GM12878 (cell line): Measurements from ENCODE around the gene SNX11. TPM values are rescaled to one million over a fixed set of nuclear protein-coding genes. Genes with fewer than 3 reads are reported as not detected.

Experiments
- ATAC-seq: fragments of 200-7000 bp; cut with Tn5 transposase; 3 replicates; pipeline ENCODE4 v1.9.1; 2020; ENCODE audit warnings: mild to moderate bottlenecking, moderate library complexity
- BruUV-seq: library from RNA; stranded (reverse); fragments of 400-500 nt; replicated peaks from 2 replicates; lab custom pipeline; 2021; lab: Mats Ljungman, UMichigan
- CTCF ChIA-PET: fragments of 300-600 bp; sonication (Branson Sonifier 250); formaldehyde crosslinking; extraction: SDS; loops from one replicate; lab custom pipeline; 2021; ENCODE audit warnings: inconsistent platforms; lab: Yijun Ruan, JAX
- POLR2A ChIA-PET: fragments of 350-600 bp; formaldehyde crosslinking; extraction: SDS; loops from one replicate; lab custom pipeline; 2021; ENCODE audit warnings: inconsistent platforms; lab: Charles Lee
- RAD21 ChIA-PET: fragments of 300-600 bp; sonication (Branson Sonifier 250); formaldehyde crosslinking; loops from one replicate; lab custom pipeline; 2023; ENCODE audit warnings: antibody characterized with exemption; ENCODE audit not compliant: unreplicated experiment; lab: Charles Lee
- SMC1A ChIA-PET: fragments of 300-600 bp; sonication (Branson Sonifier 250); formaldehyde crosslinking; loops from one replicate; lab custom pipeline; 2023; ENCODE audit not compliant: unreplicated experiment, uncharacterized antibody; lab: Charles Lee
- DNase-seq: peaks from one replicate; pipeline ENCODE4 v3.0.0-alpha.2; 2011; ENCODE audit warnings: low read depth, low spot score
- FAIRE-seq: peaks from 3 replicates; lab custom pipeline; 2011; peaks lifted over from hg19 to GRCh38; lab: Jason Lieb, UNC
- H2AFZ ChIP-seq: 2 replicates; pipeline ENCODE4 v1.6.0; 2011; ENCODE audit warnings: low read depth, low read length, control low read depth; ENCODE audit not compliant: control insufficient read depth
- H3K27ac ChIP-seq: 2 replicates; pipeline ENCODE4 v1.5.1; 2011; ENCODE audit warnings: control low read depth; ENCODE audit not compliant: control insufficient read depth, insufficient read depth
- H3K27me3 ChIP-seq, 2 experiments: replicated peaks in 1 of 2; 2 replicates each; pipeline versions ENCODE4 v1.6.0 to v1.6.1; 2011; ENCODE audit warnings: low read length in 1 of 2; ENCODE audit not compliant: control insufficient read depth in 2 of 2, insufficient read depth in 2 of 2
- H3K36me3 ChIP-seq, 2 experiments: 2 replicates each; pipeline ENCODE4 v1.5.1; 2011; ENCODE audit warnings: low read length in 1 of 2; ENCODE audit not compliant: control insufficient read depth in 2 of 2, insufficient read depth in 2 of 2
- H3K4me1 ChIP-seq: 2 replicates; pipeline ENCODE4 v1.6.1; 2011; ENCODE audit warnings: mild to moderate bottlenecking, low read length, moderate library complexity, mixed read lengths; ENCODE audit not compliant: control insufficient read depth, insufficient read depth
- H3K4me2 ChIP-seq: 2 replicates; pipeline ENCODE4 v1.6.0; 2011; ENCODE audit warnings: control low read depth; ENCODE audit not compliant: control insufficient read depth, insufficient read depth
- H3K4me3 ChIP-seq: fragments of 200-600 bp; sonication (generic); 2 replicates; pipeline ENCODE4 v1.5.1; 2016
- H3K79me2 ChIP-seq: 2 replicates; pipeline ENCODE4 v1.6.0; 2011; ENCODE audit warnings: low read length; ENCODE audit not compliant: control insufficient read depth, insufficient read depth
- H3K9ac ChIP-seq: 2 replicates; pipeline ENCODE4 v1.8.0; 2011; ENCODE audit warnings: low read length, control low read depth, mixed read lengths; ENCODE audit not compliant: control insufficient read depth, insufficient read depth
- H3K9me3 ChIP-seq: replicated peaks from 3 replicates; pipeline ENCODE4 v1.5.1; 2011; ENCODE audit warnings: mild to moderate bottlenecking, low read length; ENCODE audit not compliant: control insufficient read depth, insufficient read depth
- H4K20me1 ChIP-seq: 2 replicates; pipeline ENCODE4 v1.6.0; 2011; ENCODE audit not compliant: control insufficient read depth, insufficient read depth
- ATF2 ChIP-seq: IDR thresholded peaks from 2 replicates; pipeline ENCODE4 v1.6.1; 2012; ENCODE audit warnings: low read length, inconsistent platforms
- BMI1 ChIP-seq: fragments of 450-650 bp; IDR thresholded peaks from 2 replicates; pipeline ENCODE4 v1.6.1; 2016; ENCODE audit warnings: mild to moderate bottlenecking, moderate library complexity, borderline replicate concordance
- EP300 ChIP-seq, 2 experiments: fragments of 150-350 bp in 1 of 2; IDR thresholded peaks; 2 replicates each; pipeline ENCODE4 v1.6.1; 2011 to 2012; ENCODE audit warnings: low read depth in 2 of 2, low read length in 2 of 2, borderline replicate concordance in 1 of 2, improper control_type of control experiment in 1 of 2, inconsistent platforms in 1 of 2; ENCODE audit not compliant: control insufficient read depth in 1 of 2
- EZH2 ChIP-seq: IDR thresholded peaks from 2 replicates; pipeline ENCODE4 v1.6.1; 2012; ENCODE audit warnings: low read depth, mild to moderate bottlenecking, control low read depth, inconsistent platforms, low read length, borderline replicate concordance; ENCODE audit not compliant: control insufficient read depth
- HDAC2 ChIP-seq: fragments of 200-600 bp; sonication (generic); IDR thresholded peaks from 2 replicates; pipeline ENCODE4 v1.6.1; 2017
- SMC3 ChIP-seq: IDR thresholded peaks from 2 replicates; pipeline ENCODE4 v1.6.1; 2011; ENCODE audit warnings: low read length, improper control_type of control experiment, borderline replicate concordance
- SPI1 ChIP-seq: IDR thresholded peaks from 2 replicates; pipeline ENCODE4 v1.6.1; 2011; ENCODE audit warnings: low read depth, mild to moderate bottlenecking, low read length, moderate library complexity, borderline replicate concordance; ENCODE audit not compliant: insufficient read depth
- SREBF2 ChIP-seq: IDR thresholded peaks from 2 replicates; pipeline ENCODE4 v1.6.1; 2012; ENCODE audit warnings: mild to moderate bottlenecking, low read length
- SUPT20H ChIP-seq: IDR thresholded peaks from 2 replicates; pipeline ENCODE4 v1.6.1; 2011; ENCODE audit warnings: low read depth, mild to moderate bottlenecking, low read length, moderate library complexity, borderline replicate concordance; ENCODE audit not compliant: control insufficient read depth
- TBL1XR1 ChIP-seq: IDR thresholded peaks from 2 replicates; pipeline ENCODE4 v1.6.1; 2012; ENCODE audit warnings: low read depth, low read length, improper control_type of control experiment
- ZNF207 ChIP-seq: fragments of 450-650 bp; IDR thresholded peaks from 2 replicates; pipeline ENCODE4 v1.6.1; 2014; ENCODE audit warnings: antibody characterized with exemption, mild to moderate bottlenecking, borderline replicate concordance
- ZNF274 ChIP-seq: IDR thresholded peaks from one replicate; pipeline ENCODE4 v1.8.0; 2011; ENCODE audit not compliant: insufficient read length, insufficient read depth
- WGBS: methylation state at CpG from one replicate; pipeline ENCODE4 v1.1.6; 2016; ENCODE audit warnings: low lambda C conversion rate; ENCODE audit not compliant: insufficient replicate concordance, insufficient coverage; ENCODE audit errors: missing lambda C conversion rate; 5-methylcytosine and 5-hydroxymethylcytosine counted together
- in situ Hi-C: fragments of 300-500 bp; cut with MboI; formaldehyde crosslinking; loops from 9 replicates; pipeline ENCODE4 v1.14.3; 2018; ENCODE audit warnings: mixed read lengths
- intact Hi-C: fragments of 100-400 bp; cut with micrococcal nuclease; formaldehyde crosslinking; loops from one replicate; pipeline ENCODE4 v1.14.2; 2022; ENCODE audit not compliant: unreplicated experiment
- polyA plus RNA-seq, 11 experiments: library from polyadenylated mRNA; depleted of rRNA in 4 of 11; unstranded in 6 of 11; stranded (reverse) in 5 of 11; fragments of >200 nt; fragmentation: Nextera tagmentation in 4 of 11; fragmentation: Illumina TruSeq in 1 of 11; extraction: Ambion mirVana in 4 of 11; extraction: Trizol in 1 of 11; gene quantifications; 1 replicate in 1 of 11; 2 replicates in 10 of 11; pipeline versions ENCODE4 v1.2.1 to v1.2.3, GENCODE V29; 2011 to 2016; ENCODE audit warnings: inconsistent platforms in 2 of 11, missing spikeins in 2 of 11, low read depth in 1 of 11
- total RNA-seq, 4 experiments: library from RNA; depleted of rRNA in 3 of 4; stranded (reverse); fragments of >200 nt in 3 of 4; fragmentation: Illumina TruSeq in 1 of 4; extraction: Trizol in 1 of 4; gene quantifications; 2 replicates each; pipeline versions ENCODE4 v1.2.1 to v1.2.3, GENCODE V29; 2013 to 2021

SNX11 gene
- total and polyA plus RNA-seq, 10 of the 15 experiments (the other 5 are each of a cell fraction or from before 2014, with no cell fraction given): 34.2 to 127 (median 61.8) TPM

GRCh38 chr17:48148854-48149786 is 41.6 kb downstream of the SNX11 start:
- FAIRE-seq (no peak), ATAC-seq (no peak), DNase-seq (no peak)
- ChIA-PET POLR2A (no interaction called here), CTCF (interaction anchor here (1.4 kb wide), 1 partner anchor 468 kb away, joined by 3 read pairs; no protein-coding TSS in a partner anchor), SMC1A (no interaction called here), RAD21 (interaction anchor here (0.6 kb wide), 1 partner anchor 362 kb away, joined by 4 read pairs; no protein-coding TSS in a partner anchor)
- in situ Hi-C loops (no loop called here), intact Hi-C loops (no loop called here)
- no peaks in the 10 kb centered on the region for H4K20me1 ChIP-seq
- no peaks in the 10 kb centered on the region for H3K9me3 ChIP-seq
- H3K4me2 ChIP-seq: no peak overlapping the region
- H3K9ac ChIP-seq: no peak overlapping the region
- no TSS peak for BruUV-seq
- TF ChIP-seq ZNF207 (no peak), BMI1 (peak; percentile 51; the same call in 1 of the 2 replicates)
- H3K4me1 ChIP-seq: peaks cover 13% of the 10 kb centered on the region
- 79% methylated on average over 16 of the region's 16 CpGs for WGBS
- no peaks in the 10 kb centered on the region for H3K79me2 ChIP-seq
- H3K27me3 ChIP-seq: no peaks in the 10 kb centered on the region
- H3K4me3 ChIP-seq: no peak overlapping the region
- H3K36me3 ChIP-seq: peaks cover 0 to 7% of the 10 kb centered on the region in 2 experiments; a peak in 2 of 4 replicates
- H3K27ac ChIP-seq: no peak overlapping the region
- H2AFZ ChIP-seq: no peak overlapping the region

- POLR2A ChIA-PET: no interaction called here
- DNase-seq (no peak), ATAC-seq (no peak)
Observed at GRCh38 chr17:48149787-48150463, 42.4 kb downstream of the SNX11 start.

More at GRCh38 chr17:48149787-48150463, 42.4 kb downstream of the SNX11 start:
- ChIA-PET CTCF (interaction anchor here (1.4 kb wide), 1 partner anchor 468 kb away, joined by 3 read pairs; no protein-coding TSS in a partner anchor), RAD21 (interaction anchor here (0.6 kb wide), 1 partner anchor 361 kb away, joined by 4 read pairs; no protein-coding TSS in a partner anchor), SMC1A (no interaction called here)
- H3K27me3 ChIP-seq: no peaks in the 10 kb centered on the region
- H3K27ac ChIP-seq: no peak overlapping the region
- no peak for TF ChIP-seq SREBF2
- no peak for TF ChIP-seq ATF2
- TF ChIP-seq HDAC2: no peak
- TF ChIP-seq SPI1: no peak
- no peak for TF ChIP-seq EP300 (IDR thresholded peaks at IDR 0.05; ENCODE audit: borderline replicate concordance in 1 of 2, control insufficient read depth in 1 of 2, low read depth in 2 of 2, low read length in 2 of 2)
- TF ChIP-seq TBL1XR1: no peak
- TF ChIP-seq ZNF274: no peak
- no peak for TF ChIP-seq SMC3
- no peak for TF ChIP-seq SUPT20H
- no peak for TF ChIP-seq EZH2
- H3K9me3 ChIP-seq: no peaks in the 10 kb centered on the region
- no peak overlapping the region for H3K4me3 ChIP-seq
- H4K20me1 ChIP-seq: no peaks in the 10 kb centered on the region
- no peak overlapping the region for H2AFZ ChIP-seq
- in situ Hi-C loops (no loop called here), intact Hi-C loops (loop anchor here (10.0 kb wide), 1 partner anchor 185 kb away; no protein-coding TSS in a partner anchor)
- H3K4me1 ChIP-seq: peaks cover 7% of the 10 kb centered on the region
- no peak overlapping the region for H3K4me2 ChIP-seq
- FAIRE-seq: no peak
- 90% methylated on average over 4 of the region's 4 CpGs for WGBS
- H3K36me3 ChIP-seq: peaks cover 2 to 7% of the 10 kb centered on the region in 2 experiments; a peak in 2 of 4 replicates
- BruUV-seq: no TSS peak
- no peaks in the 10 kb centered on the region for H3K79me2 ChIP-seq
- no peak overlapping the region for H3K9ac ChIP-seq
